MCF 10A (cell line): ENCODE measurements around the gene PET100. TPM values are rescaled to one million over a fixed set of nuclear protein-coding genes. Genes with fewer than 3 reads are reported as not detected.

Source experiments
- BruUV-seq: library from RNA; stranded (reverse); fragments of 400-500 nt; replicated peaks from 2 replicates; lab custom pipeline; 2021; lab: Mats Ljungman, UMichigan
- CTCF ChIA-PET: fragments of 300-600 bp; sonication (Branson Sonifier 250); formaldehyde crosslinking; extraction: SDS; loops from one replicate; lab custom pipeline; 2021; ENCODE audit warnings: antibody characterized with exemption, inconsistent platforms; lab: Yijun Ruan, JAX
- POLR2A ChIA-PET: fragments of 300-600, 350-650 bp; sonication (Branson Sonifier 250); formaldehyde crosslinking; extraction: SDS; loops from one replicate; lab custom pipeline; 2020; ENCODE audit warnings: antibody characterized with exemption, inconsistent platforms; lab: Yijun Ruan, JAX
- DNase-seq: peaks from one replicate; pipeline ENCODE4 v3.0.0-alpha.2; 2018; ENCODE audit not compliant: unreplicated experiment
- H3K27ac Mint-ChIP-seq: one replicate; pipeline ENCODE4 v1.8.0; 2022; ENCODE audit warnings: mild to moderate bottlenecking, low read depth, mixed read lengths; ENCODE audit not compliant: unreplicated experiment
- H3K27me3 Mint-ChIP-seq: one replicate; pipeline ENCODE4 v1.8.0; 2022; ENCODE audit warnings: mixed read lengths; ENCODE audit not compliant: insufficient read depth, unreplicated experiment
- H3K36me3 Mint-ChIP-seq: one replicate; pipeline ENCODE4 v1.8.0; 2022; ENCODE audit warnings: mild to moderate bottlenecking, moderate library complexity, mixed read lengths; ENCODE audit not compliant: insufficient read depth, unreplicated experiment
- H3K4me1 Mint-ChIP-seq: one replicate; pipeline ENCODE4 v1.8.0; 2022; ENCODE audit warnings: mixed read lengths; ENCODE audit not compliant: insufficient read depth, unreplicated experiment
- H3K4me3 Mint-ChIP-seq: one replicate; pipeline ENCODE4 v1.8.0; 2022; ENCODE audit warnings: mild to moderate bottlenecking, moderate library complexity, mixed read lengths; ENCODE audit not compliant: unreplicated experiment
- H3K9me3 Mint-ChIP-seq: one replicate; pipeline ENCODE4 v1.8.0; 2022; ENCODE audit warnings: mixed read lengths; ENCODE audit not compliant: unreplicated experiment
- CTCF ChIP-seq: fragments of 200-600 bp; IDR thresholded peaks from one replicate; pipeline ENCODE4 v1.8.0; 2022; ENCODE audit warnings: antibody characterized with exemption, mild to moderate bottlenecking; ENCODE audit not compliant: unreplicated experiment
- intact Hi-C: fragments of 100-400 bp; cut with micrococcal nuclease; formaldehyde crosslinking; loops from 2 replicates; pipeline ENCODE4 v1.14.1; 2022
- total RNA-seq: library from RNA; stranded (reverse); gene quantifications from 2 replicates; pipeline ENCODE4 v1.2.3, GENCODE V29; 2022

Gene PET100
- total RNA-seq, 1 experiment from 2014 or later, result 53.9 TPM

GRCh38 chr19:7612282-7613274 is 17.0 kb upstream of the PET100 start:
- no TSS peak for BruUV-seq
- intact Hi-C loops, result no loop called here

GRCh38 chr19:7614859-7615741 is 14.5 kb upstream of the PET100 start:
- no TSS peak for BruUV-seq
- intact Hi-C loops, result no loop called here
- Mint-ChIP-seq H3K27ac (no peak overlapping the region), H3K36me3 (peaks cover 44% of the 10 kb centered on the region), H3K27me3 (no peaks in the 10 kb centered on the region), H3K4me1 (peaks cover 15% of the 10 kb centered on the region), H3K9me3 (no peaks in the 10 kb centered on the region), H3K4me3 (no peak overlapping the region)
- POLR2A ChIA-PET, result interaction anchor here (1.2 kb wide), 1 partner anchor 15 kb away, joined by 4 read pairs; the partner anchor contains the start of gene PET100
- DNase-seq, result no peak
- no peak for TF ChIP-seq CTCF
- CTCF ChIA-PET, result no interaction called here

More at GRCh38 chr19:7612282-7613274, 17.0 kb upstream of the PET100 start:
- Mint-ChIP-seq H3K4me1 (no peaks in the 10 kb centered on the region), H3K27ac (no peak overlapping the region), H3K36me3 (peaks cover 38% of the 10 kb centered on the region), H3K27me3 (no peaks in the 10 kb centered on the region), H3K4me3 (no peak overlapping the region), H3K9me3 (no peaks in the 10 kb centered on the region)
- POLR2A ChIA-PET, result interaction anchor here (0.7 kb wide), 1 partner anchor 81 kb away, joined by 3 read pairs; no protein-coding TSS in a partner anchor
- no peak for TF ChIP-seq CTCF
- CTCF ChIA-PET, result interaction anchor here (0.5 to 0.7 kb wide), 2 partner anchors 11 to 78 kb away, joined by 3 to 4 read pairs; no protein-coding TSS in a partner anchor
- no peak for DNase-seq

GRCh38 chr19:7617172-7617571 is 12.4 kb upstream of the PET100 start:
- peaks cover 15% of the 10 kb centered on the region for H3K4me1 Mint-ChIP-seq
- H3K27me3 Mint-ChIP-seq, result no peaks in the 10 kb centered on the region
- TF ChIP-seq CTCF, result no peak
- no peaks in the 10 kb centered on the region for H3K9me3 Mint-ChIP-seq
- intact Hi-C loops, result no loop called here
- no peak overlapping the region for H3K4me3 Mint-ChIP-seq
- no TSS peak for BruUV-seq
- H3K27ac Mint-ChIP-seq, result no peak overlapping the region
- ChIA-PET POLR2A (interaction anchor here (3.9 kb wide), 1 partner anchor 12 kb away, joined by 41 read pairs; the partner anchor contains the start of genes PET100 and XAB2), CTCF (interaction anchor here (0.6 kb wide), 1 partner anchor 35 kb away, joined by 5 read pairs; no protein-coding TSS in a partner anchor)
- H3K36me3 Mint-ChIP-seq, result peaks cover 58% of the 10 kb centered on the region
- DNase-seq, result no peak
